Ishikawa (cell line): ENCODE measurements around the gene SH2D4B.

ENCODE experiments used
- EP300 ChIP-seq: IDR thresholded peaks from 2 replicates; pipeline ENCODE4 v1.6.1; 2012; ENCODE audit warnings: borderline replicate concordance
- RAD21 ChIP-seq: IDR thresholded peaks from 2 replicates; pipeline ENCODE4 v1.6.1; 2012; ENCODE audit warnings: low read depth
- REST ChIP-seq: IDR thresholded peaks from 2 replicates; pipeline ENCODE4 v1.6.1; 2012; ENCODE audit warnings: low read depth, mild to moderate bottlenecking
- ZBTB7A ChIP-seq: IDR thresholded peaks from 2 replicates; pipeline ENCODE4 v1.6.1; 2012; ENCODE audit warnings: low read depth

DNA sequence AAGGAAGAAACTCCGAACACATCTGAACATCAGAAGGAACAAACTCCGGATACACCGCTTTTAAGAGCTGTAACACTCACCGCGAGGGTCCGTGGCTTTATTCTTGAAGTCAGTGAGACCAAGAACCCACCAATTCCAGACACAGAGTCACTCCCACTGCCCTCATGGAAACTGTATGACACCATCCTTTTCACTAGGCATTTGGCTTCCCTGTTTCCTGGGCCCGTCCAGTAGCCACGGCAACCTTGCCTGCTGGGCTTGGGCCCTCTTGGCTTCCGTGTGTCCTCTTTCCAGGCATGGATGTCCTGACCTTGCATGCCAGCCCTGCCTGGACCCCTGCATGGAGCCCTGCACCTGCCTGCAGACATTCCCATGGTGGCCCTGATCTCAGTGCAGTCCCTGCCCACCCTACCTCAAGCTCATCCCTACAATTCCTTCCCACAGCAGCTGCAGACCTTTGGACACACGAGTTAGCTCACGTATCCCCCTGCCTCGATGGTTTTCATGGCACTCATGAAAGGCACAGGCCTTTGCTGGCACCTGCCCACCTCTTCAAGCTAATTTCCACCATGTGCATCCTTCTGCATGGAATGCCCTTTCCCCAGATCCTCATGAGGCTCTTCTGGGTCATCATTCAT, 6.7 kb downstream of the SH2D4B start:
- no peak for TF ChIP-seq ZBTB7A
- TF ChIP-seq RAD21 = no peak
- no peak for TF ChIP-seq REST
- no peak for TF ChIP-seq EP300
